Natural killer cell treated with Interleukin-12 subunit alpha and Interleukin-12 subunit beta and Interleukin-15 and Interleukin-18, amount 100 ng/mL, for 72 hours (primary cell): ENCODE results near the gene PDE7B. TPM values are rescaled to one million over a fixed set of nuclear protein-coding genes. Genes with fewer than 3 reads are reported as not detected.
"Not testable (repeated sequence)": the region's sequence is repeated elsewhere in the genome, so short reads cannot be mapped to it uniquely, and the experiment has no call there.

Experiments used
- ATAC-seq, 2 donors: fragments of 150-1000 bp; cut with Tn5 transposase in 1 of 2; sonication (Bioruptor Pico), chemical (Tn5 transposase) in 1 of 2; 2 replicates each; pipeline ENCODE4 v1.10.0; 2021
- DNase-seq: peaks from one replicate; pipeline ENCODE4 v3.0.0; 2022; ENCODE audit warnings: low spot score
- H3K27ac Mint-ChIP-seq, 2 donors: 1 replicate in 1 of 2; 2 replicates in 1 of 2; pipeline ENCODE4 v1.8.0; 2022; ENCODE audit warnings: mixed read lengths in 2 of 2, mild to moderate bottlenecking in 1 of 2, moderate library complexity in 1 of 2
- H3K27me3 Mint-ChIP-seq, 2 donors: 1 replicate in 1 of 2; 2 replicates in 1 of 2; pipeline ENCODE4 v1.8.0; 2022; ENCODE audit warnings: mixed read lengths in 2 of 2
- H3K36me3 Mint-ChIP-seq: one replicate; pipeline ENCODE4 v1.8.0; 2022; ENCODE audit warnings: mixed read lengths
- H3K4me1 Mint-ChIP-seq, 2 donors: 1 replicate in 1 of 2; 2 replicates in 1 of 2; pipeline ENCODE4 v1.8.0; 2022; ENCODE audit warnings: low read depth in 2 of 2, mixed read lengths in 2 of 2, mild to moderate bottlenecking in 1 of 2
- H3K4me3 Mint-ChIP-seq: one replicate; pipeline ENCODE4 v1.8.0; 2022; ENCODE audit warnings: mixed read lengths
- H3K9me3 Mint-ChIP-seq: 2 replicates; pipeline ENCODE4 v1.8.0; 2022; ENCODE audit warnings: mixed read lengths
- total RNA-seq, 2 donors: library from RNA; stranded (reverse); gene quantifications; one replicate each; pipeline ENCODE4 v1.2.3, GENCODE V29; 2022

The PDE7B gene
- total RNA-seq, 2 donors from 2014 or later, result 0.14 TPM; not detected in 1

- ATAC-seq, result no peak
- DNase-seq, result no peak
- Mint-ChIP-seq H3K4me1 (no peaks in the 10 kb centered on the region), H3K9me3 (no peaks in the 10 kb centered on the region), H3K27ac (no peak overlapping the region), H3K36me3 (peaks cover 4% of the 10 kb centered on the region), H3K4me3 (no peak overlapping the region), H3K27me3 (peaks cover 0 to 2% of the 10 kb centered on the region in 2 donors)
Measured at GRCh38 chr6:135860361-135860760, 8.9 kb downstream of the PDE7B start.

GRCh38 chr6:135861189-135861588 lies 9.7 kb downstream of the PDE7B start:
- DNase-seq (no peak), ATAC-seq (no peak)
- H3K9me3 Mint-ChIP-seq, result no peaks in the 10 kb centered on the region
- no peaks in the 10 kb centered on the region for H3K27me3 Mint-ChIP-seq
- H3K36me3 Mint-ChIP-seq, result peaks cover 5% of the 10 kb centered on the region
- H3K4me1 Mint-ChIP-seq, result no peaks in the 10 kb centered on the region
- H3K27ac Mint-ChIP-seq, result no peak overlapping the region
- no peak overlapping the region for H3K4me3 Mint-ChIP-seq

GRCh38 chr6:135864929-135865328 lies 13.4 kb downstream of the PDE7B start:
- not testable (repeated sequence) for H3K4me3 Mint-ChIP-seq, H3K27me3 Mint-ChIP-seq, DNase-seq, H3K27ac Mint-ChIP-seq, H3K36me3 Mint-ChIP-seq, H3K4me1 Mint-ChIP-seq, H3K9me3 Mint-ChIP-seq, ATAC-seq

GRCh38 chr6:135866445-135867123 lies 15.1 kb downstream of the PDE7B start:
- ATAC-seq (no peak), DNase-seq (no peak)
- Mint-ChIP-seq H3K27me3 (no peaks in the 10 kb centered on the region), H3K4me1 (no peaks in the 10 kb centered on the region), H3K27ac (no peak overlapping the region), H3K36me3 (peaks cover 5% of the 10 kb centered on the region), H3K4me3 (no peak overlapping the region), H3K9me3 (no peaks in the 10 kb centered on the region)

- no peak overlapping the region for H3K27ac Mint-ChIP-seq
- no peak for DNase-seq
- no peak overlapping the region for H3K4me3 Mint-ChIP-seq
- no peak for ATAC-seq
- H3K4me1 Mint-ChIP-seq, result no peaks in the 10 kb centered on the region
- no peaks in the 10 kb centered on the region for H3K27me3 Mint-ChIP-seq
- H3K9me3 Mint-ChIP-seq, result no peaks in the 10 kb centered on the region
- H3K36me3 Mint-ChIP-seq, result peaks cover 5% of the 10 kb centered on the region
Measured at GRCh38 chr6:135867332-135867731, 15.8 kb downstream of the PDE7B start.

GRCh38 chr6:135869857-135870256 lies 18.4 kb downstream of the PDE7B start:
- Mint-ChIP-seq H3K27ac (no peak overlapping the region), H3K4me1 (no peaks in the 10 kb centered on the region), H3K36me3 (peaks cover 5% of the 10 kb centered on the region), H3K27me3 (no peaks in the 10 kb centered on the region), H3K4me3 (no peak overlapping the region), H3K9me3 (no peaks in the 10 kb centered on the region)
- ATAC-seq (no peak), DNase-seq (no peak)

- Mint-ChIP-seq H3K27me3 (no peaks in the 10 kb centered on the region), H3K27ac (no peak overlapping the region), H3K4me1 (peaks cover 1 to 2% of the 10 kb centered on the region in 2 donors), H3K36me3 (no peaks in the 10 kb centered on the region), H3K9me3 (no peaks in the 10 kb centered on the region), H3K4me3 (no peak overlapping the region)
- ATAC-seq (no peak), DNase-seq (no peak)
Measured at GRCh38 chr6:135870722-135871121, 19.2 kb downstream of the PDE7B start.

- Mint-ChIP-seq H3K36me3 (no peaks in the 10 kb centered on the region), H3K27ac (no peak overlapping the region), H3K27me3 (no peaks in the 10 kb centered on the region), H3K4me3 (no peak overlapping the region), H3K9me3 (no peaks in the 10 kb centered on the region), H3K4me1 (peaks cover 6 to 7% of the 10 kb centered on the region in 2 donors)
- ATAC-seq (no peak), DNase-seq (no peak)
Measured at GRCh38 chr6:135871296-135871695, 19.8 kb downstream of the PDE7B start.

- no peaks in the 10 kb centered on the region for H3K27me3 Mint-ChIP-seq
- ATAC-seq, result no peak
- H3K4me3 Mint-ChIP-seq, result no peak overlapping the region
- H3K27ac Mint-ChIP-seq, result no peak overlapping the region
- peaks cover 7 to 9% of the 10 kb centered on the region in 2 donors for H3K4me1 Mint-ChIP-seq
- no peaks in the 10 kb centered on the region for H3K36me3 Mint-ChIP-seq
- DNase-seq, result no peak
- H3K9me3 Mint-ChIP-seq, result no peaks in the 10 kb centered on the region
Measured at GRCh38 chr6:135871878-135872277, 20.4 kb downstream of the PDE7B start.

GRCh38 chr6:135875446-135875845 lies 23.9 kb downstream of the PDE7B start:
- peaks cover 19 to 23% of the 10 kb centered on the region in 2 donors for H3K4me1 Mint-ChIP-seq
- H3K27me3 Mint-ChIP-seq, result no peaks in the 10 kb centered on the region
- no peaks in the 10 kb centered on the region for H3K9me3 Mint-ChIP-seq
- no peaks in the 10 kb centered on the region for H3K36me3 Mint-ChIP-seq
- no peak for ATAC-seq
- no peak for DNase-seq
- H3K4me3 Mint-ChIP-seq, result no peak overlapping the region
- no peak overlapping the region for H3K27ac Mint-ChIP-seq

GRCh38 chr6:135876058-135876457 lies 24.6 kb downstream of the PDE7B start:
- ATAC-seq, result no peak
- DNase-seq, result no peak
- H3K9me3 Mint-ChIP-seq, result no peaks in the 10 kb centered on the region
- H3K36me3 Mint-ChIP-seq, result no peaks in the 10 kb centered on the region
- H3K4me3 Mint-ChIP-seq, result no peak overlapping the region
- H3K27me3 Mint-ChIP-seq, result no peaks in the 10 kb centered on the region
- H3K4me1 Mint-ChIP-seq, result peaks cover 23 to 29% of the 10 kb centered on the region in 2 donors
- no peak overlapping the region for H3K27ac Mint-ChIP-seq

GRCh38 chr6:135877666-135878065 lies 26.2 kb downstream of the PDE7B start:
- no peak for ATAC-seq
- H3K27me3 Mint-ChIP-seq, result no peaks in the 10 kb centered on the region
- no peak overlapping the region for H3K4me3 Mint-ChIP-seq
- peaks cover 32 to 34% of the 10 kb centered on the region in 2 donors for H3K4me1 Mint-ChIP-seq
- H3K9me3 Mint-ChIP-seq, result no peaks in the 10 kb centered on the region
- peak overlapping the region in 1 of 2 donors; percentile 10 for H3K27ac Mint-ChIP-seq
- DNase-seq, result no peak
- no peaks in the 10 kb centered on the region for H3K36me3 Mint-ChIP-seq

GRCh38 chr6:135880066-135880972 lies 28.8 kb downstream of the PDE7B start:
- H3K36me3 Mint-ChIP-seq, result no peaks in the 10 kb centered on the region
- H3K27me3 Mint-ChIP-seq, result no peaks in the 10 kb centered on the region
- DNase-seq (peak; percentile 69), ATAC-seq (peak; percentile 94)
- H3K27ac Mint-ChIP-seq, result peak overlapping the region; percentile 89 to 96
- peaks cover 32 to 34% of the 10 kb centered on the region in 2 donors for H3K4me1 Mint-ChIP-seq
- no peaks in the 10 kb centered on the region for H3K9me3 Mint-ChIP-seq
- H3K4me3 Mint-ChIP-seq, result peak overlapping the region; percentile 91

GRCh38 chr6:135883045-135883444 lies 31.5 kb downstream of the PDE7B start:
- Mint-ChIP-seq H3K36me3 (no peaks in the 10 kb centered on the region), H3K4me3 (no peak overlapping the region), H3K4me1 (peaks cover 21 to 25% of the 10 kb centered on the region in 2 donors), H3K9me3 (no peaks in the 10 kb centered on the region), H3K27me3 (peaks cover 0 to 3% of the 10 kb centered on the region in 2 donors), H3K27ac (peak overlapping the region in 1 of 2 donors; percentile 57)
- ATAC-seq (no peak), DNase-seq (no peak)
